GM21529 (cell line): ENCODE data around the gene CBX3.
"Not testable (repeated sequence)": the region's sequence is repeated elsewhere in the genome, so short reads cannot be mapped to it uniquely, and the experiment has no call there.

Experiments
- ATAC-seq: cut with Tn5 transposase; IDR thresholded peaks from one replicate; pipeline ENCODE4 v1.9.1; 2021; ENCODE audit not compliant: unreplicated experiment

CBX3 gene

DNA sequence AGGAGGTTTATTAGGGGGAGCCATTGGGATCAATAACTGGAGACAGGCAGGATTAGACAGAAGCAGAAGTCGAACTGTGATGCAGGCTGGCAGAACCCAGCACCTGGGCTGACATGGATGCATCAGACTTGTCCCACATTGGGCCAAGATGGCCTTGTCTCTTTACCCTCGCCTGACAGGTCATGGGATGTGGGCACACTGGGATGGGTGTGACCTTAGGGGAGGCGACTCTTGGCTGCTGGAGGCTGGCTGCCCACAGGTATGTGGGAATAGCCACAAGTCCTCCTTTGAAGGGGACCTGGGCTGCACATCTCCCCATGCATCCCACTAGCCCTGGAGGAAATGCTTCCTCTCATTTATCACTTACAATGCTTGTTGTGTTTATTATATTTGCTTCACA is 32.3 kb upstream of the CBX3 start:
- ATAC-seq, result no peak

DNA sequence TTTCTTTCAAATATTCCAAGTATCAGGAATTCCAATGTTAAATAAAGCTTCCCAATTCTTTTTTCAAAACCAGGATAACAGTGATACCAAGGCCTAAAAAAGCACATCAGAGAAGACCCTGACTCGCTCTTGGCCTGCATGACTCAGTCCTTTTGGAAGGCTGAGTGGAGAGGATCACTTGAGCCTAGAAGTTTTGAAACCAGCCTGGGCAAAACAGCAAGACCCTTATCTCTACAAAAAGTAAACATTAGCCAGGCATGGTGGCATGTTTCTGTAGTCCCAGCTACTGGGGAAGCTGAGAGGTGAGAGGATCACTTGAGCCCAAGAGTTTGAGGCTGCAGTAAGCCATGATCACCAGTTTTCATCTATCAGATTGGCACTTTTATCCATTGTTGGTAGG is 30.9 kb upstream of the CBX3 start:
- no peak for ATAC-seq

DNA sequence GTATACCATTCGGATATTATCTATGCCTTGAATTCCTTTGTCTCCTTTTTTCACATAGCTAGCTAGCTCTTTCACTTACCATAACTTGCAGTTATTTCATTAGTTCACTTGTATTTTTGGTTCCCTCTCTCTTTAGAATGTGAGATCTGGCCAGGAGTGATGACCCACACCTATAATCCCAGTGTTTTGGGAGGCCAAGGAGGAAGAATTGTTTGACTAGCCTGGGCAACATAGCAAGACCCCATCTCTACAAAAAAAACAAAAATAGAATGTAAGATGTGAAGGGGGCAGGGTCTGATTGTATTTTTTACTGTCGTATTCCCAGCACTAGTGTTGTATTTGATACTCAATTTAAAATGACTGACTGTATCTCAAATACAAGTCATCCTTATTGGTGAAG is 29.9 kb upstream of the CBX3 start:
- ATAC-seq, result no peak

DNA sequence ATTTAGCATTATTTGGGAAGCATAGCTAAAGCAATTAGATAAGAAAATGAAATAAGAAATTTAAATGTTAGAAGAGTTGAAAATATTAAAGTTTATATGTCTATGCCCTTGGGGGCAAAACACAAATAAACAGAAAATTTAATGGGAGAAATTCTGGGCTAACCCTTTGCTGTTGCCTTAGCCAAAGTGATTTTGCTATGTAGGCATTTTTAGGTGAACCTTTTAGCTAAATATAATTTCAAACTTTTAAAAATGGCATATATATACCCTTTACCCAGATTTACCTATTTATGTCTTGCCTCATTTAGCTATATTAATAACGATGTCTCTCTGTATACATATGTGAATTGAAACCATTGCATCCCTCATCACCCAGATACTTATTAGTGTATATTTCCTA is 29.5 kb upstream of the CBX3 start:
- no peak for ATAC-seq

DNA sequence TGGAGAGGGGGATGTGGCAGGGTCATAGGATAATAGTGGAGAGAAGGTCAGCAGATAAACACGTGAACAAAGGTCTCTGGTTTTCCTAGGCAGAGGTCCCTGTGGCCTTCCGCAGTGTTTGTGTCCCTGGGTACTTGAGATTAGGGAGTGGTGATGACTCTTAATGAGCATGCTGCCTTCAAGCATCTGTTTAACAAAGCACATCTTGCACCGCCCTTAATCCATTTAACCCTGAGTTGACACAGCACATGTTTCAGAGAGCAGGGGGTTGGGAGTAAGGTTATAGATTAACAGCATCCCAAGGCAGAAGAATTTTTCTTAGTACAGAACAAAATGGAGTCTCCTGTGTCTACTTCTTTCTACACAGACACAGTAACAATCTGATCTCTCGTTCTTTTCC is 25.6 kb upstream of the CBX3 start:
- ATAC-seq, result not testable (repeated sequence)

DNA sequence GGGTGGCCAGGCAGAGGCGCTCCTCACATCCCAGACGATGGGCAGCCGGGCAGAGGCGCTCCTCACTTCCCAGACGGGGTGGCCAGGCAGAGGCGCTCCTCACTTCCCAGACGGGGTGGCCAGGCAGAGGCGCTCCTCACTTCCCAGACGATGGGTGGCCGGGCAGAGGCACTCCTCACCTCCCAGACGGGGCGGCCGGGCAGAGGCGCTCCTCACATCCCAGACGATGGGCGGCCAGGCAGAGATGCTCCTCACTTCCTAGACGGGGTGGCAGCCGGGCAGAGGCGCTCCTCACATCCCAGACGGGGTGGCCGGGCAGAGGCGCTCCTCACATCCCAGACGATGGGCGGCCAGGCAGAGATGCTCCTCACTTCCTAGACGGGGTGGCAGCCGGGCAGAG is 24.8 kb upstream of the CBX3 start:
- ATAC-seq, result not testable (repeated sequence)

DNA sequence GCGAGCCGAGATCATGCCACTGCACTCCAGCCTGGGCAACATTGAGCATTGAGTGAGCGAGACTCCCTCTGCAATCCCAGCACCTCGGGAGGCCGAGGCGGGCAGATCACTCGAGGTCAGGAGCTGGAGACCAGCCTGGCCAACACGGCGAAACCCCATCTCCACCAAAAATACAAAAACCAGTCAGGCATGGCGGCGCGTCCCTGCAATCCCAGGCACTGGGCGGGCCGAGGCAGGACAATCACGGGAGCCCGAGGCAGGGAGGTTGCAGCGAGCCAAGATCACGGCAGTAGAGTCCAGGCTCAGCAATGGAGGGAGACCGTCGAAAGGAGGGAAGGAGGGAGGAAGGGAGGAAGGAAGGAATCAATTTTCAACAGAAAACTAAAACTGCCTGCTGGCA is 24.3 kb upstream of the CBX3 start:
- ATAC-seq, result not testable (repeated sequence)

DNA sequence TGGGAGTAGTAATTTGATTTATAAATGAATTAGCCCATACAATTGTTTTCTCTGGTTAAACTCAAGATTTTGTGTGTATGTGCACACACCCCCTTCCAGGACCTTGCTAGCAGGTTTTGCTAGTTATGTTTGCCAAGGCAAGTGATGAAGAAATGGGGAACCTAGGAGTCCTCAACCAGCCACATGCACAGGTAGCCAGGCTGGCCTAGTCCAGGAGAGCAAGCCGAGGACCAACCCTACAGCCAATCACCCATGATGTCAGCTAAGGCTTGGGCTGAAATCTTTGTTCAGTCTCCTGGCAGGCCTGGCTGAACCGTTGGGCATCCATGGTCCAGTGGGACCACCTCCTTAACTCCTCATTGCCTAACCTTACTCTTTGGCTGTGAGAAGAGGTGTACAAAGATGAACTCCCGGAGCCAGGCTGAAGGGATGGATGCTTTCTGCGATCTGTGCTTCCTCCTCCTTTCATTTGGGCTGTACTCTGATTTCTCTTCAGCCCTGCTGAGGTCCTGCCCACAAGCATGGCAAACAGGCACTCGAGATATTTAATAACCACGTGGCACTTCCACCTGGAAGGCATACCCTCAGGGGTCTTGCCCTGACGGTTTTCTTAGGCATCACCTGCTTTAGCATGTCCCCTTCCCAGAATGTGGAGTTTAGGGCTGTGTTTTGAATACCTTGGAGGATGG is 23.1 kb upstream of the CBX3 start:
- no peak for ATAC-seq

DNA sequence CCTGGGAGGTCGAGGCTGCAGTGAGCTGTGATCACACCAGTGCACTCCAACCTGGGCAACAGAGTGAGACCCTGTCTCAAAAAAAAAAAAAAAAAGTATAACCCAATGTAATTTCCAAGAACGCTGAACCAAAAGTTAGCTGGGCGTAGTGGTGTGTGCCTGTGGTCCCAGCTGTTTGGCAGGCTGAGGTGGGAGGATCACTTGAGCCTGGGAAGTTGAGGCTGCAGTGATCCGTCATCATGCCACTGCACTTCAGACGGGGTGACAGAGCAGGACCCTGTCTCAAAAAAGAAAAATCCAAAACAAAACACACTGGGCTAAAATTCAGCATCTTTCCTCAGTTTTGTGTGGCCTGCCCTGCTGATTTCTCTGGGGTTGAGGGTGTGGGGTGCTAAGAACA is 22.1 kb upstream of the CBX3 start:
- ATAC-seq, result no peak

DNA sequence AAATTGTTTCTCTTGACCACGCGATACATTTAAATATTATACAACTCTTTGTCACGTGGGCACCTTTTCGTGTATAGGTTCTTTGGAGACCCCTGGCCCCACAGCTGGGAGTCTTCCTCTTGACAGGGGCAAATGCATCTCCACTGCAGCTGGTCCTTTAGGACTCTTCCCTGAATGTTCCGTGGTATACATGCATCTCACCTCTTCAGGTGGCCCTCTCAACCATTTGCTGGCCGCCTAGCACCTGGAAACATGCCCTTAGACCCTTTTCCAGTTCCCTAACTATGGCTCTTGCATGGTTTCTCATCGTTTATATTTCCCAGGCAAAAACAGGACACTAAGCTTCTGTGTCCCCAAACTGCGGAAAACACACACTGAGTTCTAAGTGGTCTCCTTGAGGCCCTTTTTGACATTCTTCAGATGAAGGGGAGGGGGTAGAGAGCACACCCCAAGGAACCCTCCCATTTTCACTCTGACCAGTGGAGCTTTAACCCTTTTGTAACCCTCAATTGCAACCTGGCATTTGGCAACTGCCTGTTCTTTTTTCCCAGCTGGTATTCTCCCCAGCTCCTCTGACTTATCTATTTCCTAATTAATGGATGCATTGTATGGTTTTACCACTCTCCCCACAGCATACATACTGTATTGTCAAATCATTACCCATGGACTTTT is 21.6 kb upstream of the CBX3 start:
- no peak for ATAC-seq

DNA sequence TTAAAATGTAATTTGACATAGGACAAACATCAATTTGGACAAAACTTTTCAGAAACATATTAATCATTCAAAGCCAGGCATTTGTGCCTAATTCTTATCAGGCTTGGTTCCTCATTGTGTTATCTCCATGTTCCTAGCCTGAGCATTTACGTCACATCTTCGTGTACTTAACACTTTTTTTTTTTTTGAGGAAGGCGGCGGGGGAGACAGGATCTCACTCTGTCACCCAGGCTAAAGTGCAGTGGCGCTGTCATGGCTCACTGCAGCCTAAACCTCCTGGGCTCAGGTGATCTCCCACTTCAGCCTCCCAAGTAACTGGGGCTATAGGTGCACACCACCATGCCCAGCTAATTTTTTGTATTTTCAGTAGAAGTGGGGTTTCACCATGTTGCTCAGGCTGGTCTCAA is 20.8 kb upstream of the CBX3 start:
- no peak for ATAC-seq

DNA sequence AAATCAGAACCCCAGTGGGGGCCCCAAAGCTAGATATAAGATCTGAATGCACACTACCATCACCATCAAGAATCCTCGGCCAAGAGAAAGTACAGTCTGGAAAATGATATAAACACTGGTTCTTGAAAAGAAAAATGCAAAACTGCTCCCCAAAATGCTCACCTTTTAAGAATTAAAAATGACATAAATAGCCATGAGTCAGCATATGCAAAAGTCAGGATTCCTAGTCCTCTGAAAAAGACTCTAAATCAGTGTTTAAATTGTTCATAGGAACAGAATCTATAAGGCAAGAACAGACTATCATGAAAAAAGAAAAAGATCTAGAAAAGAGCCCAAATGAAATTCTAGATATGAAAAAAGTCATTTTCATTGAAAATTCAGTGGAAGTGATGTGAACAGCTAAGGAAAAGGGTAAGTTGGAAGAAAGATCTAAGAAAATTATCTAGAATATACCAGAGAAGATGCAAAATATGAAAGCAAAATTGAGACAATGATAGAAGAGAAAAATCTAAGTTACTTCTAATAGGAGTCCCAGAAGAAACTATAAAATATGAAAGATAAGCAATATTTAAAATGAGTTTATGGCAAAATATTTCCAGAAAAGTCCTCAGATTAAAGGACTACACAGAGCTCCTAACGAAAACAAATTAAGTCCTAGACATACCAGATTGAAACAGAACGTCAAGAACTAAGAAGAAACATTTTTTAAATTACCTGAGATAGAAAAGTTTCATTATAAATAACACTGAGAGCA is 19.9 kb upstream of the CBX3 start:
- ATAC-seq, result no peak

DNA sequence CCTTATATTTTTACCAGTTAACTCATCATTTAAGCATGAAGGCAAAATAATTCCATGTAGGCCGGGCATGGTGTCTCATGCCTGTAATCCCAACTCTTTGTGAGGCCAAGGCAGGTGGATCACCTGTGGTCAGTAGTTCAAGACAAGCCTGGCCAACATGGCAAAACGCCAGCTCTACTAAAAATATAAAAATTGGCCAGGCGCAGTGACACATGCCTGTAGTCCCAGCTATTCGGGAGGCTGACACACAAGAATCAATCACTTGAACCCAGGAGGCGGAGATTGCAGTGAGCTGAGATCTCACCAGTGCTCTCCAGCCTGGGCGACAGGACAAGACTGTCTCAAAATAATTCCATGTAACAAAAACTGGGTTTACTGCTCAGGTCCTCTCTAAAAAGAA is 19.3 kb upstream of the CBX3 start:
- ATAC-seq, result no peak

DNA sequence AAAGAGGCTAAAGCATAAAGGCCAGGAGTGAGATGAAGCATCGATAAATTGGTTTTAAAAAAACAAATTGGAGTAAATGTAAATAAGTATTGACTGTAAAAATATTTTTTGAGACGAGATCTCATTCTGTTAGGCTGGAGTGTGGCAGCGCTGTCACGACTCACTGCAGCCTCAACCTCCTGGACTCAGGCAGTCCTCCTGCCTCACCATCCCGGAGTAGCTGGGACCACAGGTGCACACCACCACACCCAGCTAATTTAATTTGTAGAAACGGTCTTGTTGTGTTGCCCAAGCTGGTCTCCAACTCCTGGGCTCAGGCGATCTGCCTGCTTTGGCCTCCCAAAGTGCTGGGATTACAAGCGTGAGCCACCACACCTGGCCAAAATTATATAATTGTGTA is 18.8 kb upstream of the CBX3 start:
- no peak for ATAC-seq

DNA sequence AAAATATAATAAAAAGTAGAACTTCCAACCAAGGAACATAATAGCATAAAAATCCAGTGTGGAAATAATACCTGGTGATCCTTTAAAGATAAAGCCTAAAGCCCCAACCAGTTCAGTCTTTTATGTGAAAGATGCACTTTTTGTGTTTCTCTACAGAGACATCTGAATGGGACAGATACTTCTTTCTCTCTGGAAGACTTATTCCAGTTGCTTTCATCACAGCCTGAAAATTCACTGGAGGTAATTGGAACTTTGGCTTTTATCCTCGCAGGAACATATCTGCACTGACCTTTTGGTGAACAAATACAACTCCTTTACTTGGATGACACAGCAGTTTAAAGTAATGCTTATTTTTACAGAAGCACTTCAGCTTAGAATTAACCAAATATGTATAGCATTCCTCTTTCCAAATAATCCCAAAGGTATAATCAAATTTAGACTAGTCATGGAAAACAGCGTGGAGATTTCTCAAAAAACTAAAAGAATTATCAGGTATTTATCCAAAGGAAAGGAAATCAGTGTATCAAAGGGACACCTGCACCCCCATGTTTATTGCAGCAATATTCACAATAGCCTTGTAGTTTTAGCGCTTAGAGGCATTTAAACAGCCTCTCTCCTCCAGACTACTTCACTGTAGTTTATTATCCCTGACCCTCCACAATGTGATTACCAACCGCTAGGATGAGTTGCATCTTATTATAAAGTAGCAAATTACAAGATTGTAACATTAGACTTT is 17.8 kb upstream of the CBX3 start:
- no peak for ATAC-seq

DNA sequence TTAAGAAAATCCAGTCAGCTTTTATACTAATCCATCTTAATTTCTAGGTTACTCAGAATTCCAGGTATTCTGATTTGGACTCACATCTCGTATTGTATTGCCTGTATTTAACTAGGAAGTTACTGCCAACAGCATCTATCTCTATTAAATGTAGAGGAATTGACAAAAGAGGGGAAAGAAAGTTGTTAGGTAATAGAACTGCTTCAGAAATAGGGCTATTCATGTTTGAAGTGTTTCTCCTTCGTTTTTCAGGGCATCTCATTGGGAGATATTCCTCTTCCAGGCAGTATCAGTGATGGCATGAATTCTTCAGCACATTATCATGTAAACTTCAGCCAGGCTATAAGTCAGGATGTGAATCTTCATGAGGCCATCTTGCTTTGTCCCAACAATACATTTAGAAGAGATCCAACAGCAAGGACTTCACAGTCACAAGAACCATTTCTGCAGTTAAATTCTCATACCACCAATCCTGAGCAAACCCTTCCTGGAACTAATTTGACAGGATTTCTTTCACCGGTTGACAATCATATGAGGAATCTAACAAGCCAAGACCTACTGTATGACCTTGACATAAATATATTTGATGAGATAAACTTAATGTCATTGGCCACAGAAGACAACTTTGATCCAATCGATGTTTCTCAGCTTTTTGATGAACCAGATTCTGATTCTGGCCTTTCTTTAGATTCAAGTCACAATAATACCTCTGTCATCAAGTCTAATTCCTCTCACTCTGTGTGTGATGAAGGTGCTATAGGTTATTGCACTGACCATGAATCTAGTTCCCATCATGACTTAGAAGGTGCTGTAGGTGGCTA is 17.1 kb upstream of the CBX3 start:
- ATAC-seq, result not testable (repeated sequence)

DNA sequence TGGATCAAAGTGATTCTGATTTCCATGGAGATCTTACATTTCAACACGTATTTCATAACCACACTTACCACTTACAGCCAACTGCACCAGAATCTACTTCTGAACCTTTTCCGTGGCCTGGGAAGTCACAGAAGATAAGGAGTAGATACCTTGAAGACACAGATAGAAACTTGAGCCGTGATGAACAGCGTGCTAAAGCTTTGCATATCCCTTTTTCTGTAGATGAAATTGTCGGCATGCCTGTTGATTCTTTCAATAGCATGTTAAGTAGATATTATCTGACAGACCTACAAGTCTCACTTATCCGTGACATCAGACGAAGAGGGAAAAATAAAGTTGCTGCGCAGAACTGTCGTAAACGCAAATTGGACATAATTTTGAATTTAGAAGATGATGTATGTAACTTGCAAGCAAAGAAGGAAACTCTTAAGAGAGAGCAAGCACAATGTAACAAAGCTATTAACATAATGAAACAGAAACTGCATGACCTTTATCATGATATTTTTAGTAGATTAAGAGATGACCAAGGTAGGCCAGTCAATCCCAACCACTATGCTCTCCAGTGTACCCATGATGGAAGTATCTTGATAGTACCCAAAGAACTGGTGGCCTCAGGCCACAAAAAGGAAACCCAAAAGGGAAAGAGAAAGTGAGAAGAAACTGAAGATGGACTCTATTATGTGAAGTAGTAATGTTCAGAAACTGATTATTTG is 16.3 kb upstream of the CBX3 start:
- ATAC-seq, result peak; percentile 40

DNA sequence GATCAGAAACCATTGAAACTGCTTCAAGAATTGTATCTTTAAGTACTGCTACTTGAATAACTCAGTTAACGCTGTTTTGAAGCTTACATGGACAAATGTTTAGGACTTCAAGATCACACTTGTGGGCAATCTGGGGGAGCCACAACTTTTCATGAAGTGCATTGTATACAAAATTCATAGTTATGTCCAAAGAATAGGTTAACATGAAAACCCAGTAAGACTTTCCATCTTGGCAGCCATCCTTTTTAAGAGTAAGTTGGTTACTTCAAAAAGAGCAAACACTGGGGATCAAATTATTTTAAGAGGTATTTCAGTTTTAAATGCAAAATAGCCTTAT is 15.7 kb upstream of the CBX3 start:
- no peak for ATAC-seq

DNA sequence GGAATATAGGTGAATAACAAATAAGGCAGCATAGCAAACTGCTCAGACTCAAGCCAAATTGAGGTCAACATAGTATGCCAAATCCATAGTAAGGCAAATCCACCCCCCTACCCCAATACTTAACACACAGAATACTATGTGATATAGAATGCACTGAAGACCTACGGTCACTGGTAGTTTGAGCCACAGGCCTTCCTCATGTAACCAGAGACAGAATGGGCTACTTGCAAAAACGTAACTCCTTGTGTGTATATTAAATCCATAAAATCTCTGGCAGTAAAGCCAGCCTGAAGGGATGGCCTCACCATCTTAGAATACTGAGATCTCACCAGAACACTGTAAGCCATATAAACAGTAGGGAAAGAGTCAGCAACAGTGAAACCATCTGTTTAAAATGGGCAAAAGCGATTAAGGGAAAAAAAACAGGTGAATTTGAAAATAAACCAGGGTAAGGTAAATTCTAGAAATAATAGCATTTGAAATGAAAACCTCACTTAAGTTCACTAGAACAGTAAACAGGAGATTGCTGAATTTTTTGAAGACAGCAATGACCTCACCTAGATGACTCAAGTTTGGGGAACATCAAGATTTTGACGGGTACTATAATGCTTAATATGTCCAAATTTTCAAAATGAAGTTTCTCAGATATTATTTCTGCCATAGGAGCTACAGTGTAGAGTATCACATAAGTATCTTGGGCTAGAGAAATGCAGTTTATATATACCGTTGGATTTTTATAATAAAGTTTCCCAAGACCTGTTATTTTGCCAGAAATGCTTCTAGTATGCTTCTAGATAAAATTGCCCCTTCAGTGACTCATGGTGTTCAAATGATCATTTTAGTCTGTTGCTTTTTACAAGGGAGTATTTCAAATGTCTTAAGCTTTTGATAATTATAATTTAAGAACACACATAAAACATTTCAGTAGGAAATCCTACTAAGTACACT is 14.9 kb upstream of the CBX3 start:
- no peak for ATAC-seq
